OCI-LY3 (cell line): Measurements from ENCODE around the gene PROS1.
"Not testable (repeated sequence)": the region's sequence is repeated elsewhere in the genome, so short reads cannot be mapped to it uniquely, and the experiment has no call there.

Source experiments
- H2AFZ ChIP-seq: fragments of 200-600, 300-600 bp; shearing (Covaris generic); 2 replicates; pipeline ENCODE4 v1.6.0; 2014; ENCODE audit warnings: antibody characterized with exemption, low read depth, low read length
- H3K27ac ChIP-seq: fragments of 200-600, 300-600 bp; sonication (generic); 2 replicates; pipeline ENCODE4 v1.5.1; 2014; ENCODE audit warnings: mild to moderate bottlenecking, low read length, moderate library complexity, mixed read lengths
- H3K27me3 ChIP-seq: fragments of 200-600, 300-600 bp; sonication (generic); 2 replicates; pipeline ENCODE4 v1.6.1; 2014; ENCODE audit warnings: low read depth, low read length, mixed read lengths
- H3K36me3 ChIP-seq: fragments of 200-600, 300-600 bp; sonication (generic); replicated peaks from 2 replicates; pipeline ENCODE3; 2014; ENCODE audit warnings: low read depth, low read length, mixed read lengths
- H3K4me1 ChIP-seq: fragments of 300-600, 200-600 bp; sonication (generic); 2 replicates; pipeline ENCODE4 v1.6.1; 2014; ENCODE audit warnings: low read length, mixed read lengths
- H3K4me2 ChIP-seq: fragments of 200-600, 300-600 bp; sonication (generic); 2 replicates; pipeline ENCODE4 v1.6.1; 2014; ENCODE audit warnings: low read length, mixed read lengths
- H3K4me3 ChIP-seq: fragments of 300-600, 200-600 bp; sonication (generic); 2 replicates; pipeline ENCODE4 v1.5.1; 2014; ENCODE audit warnings: antibody characterized with exemption, mild to moderate bottlenecking, low read length, moderate library complexity
- H3K79me2 ChIP-seq: fragments of 300-600, 200-600 bp; shearing (Covaris generic); 2 replicates; pipeline ENCODE4 v1.6.1; 2014; ENCODE audit warnings: mild to moderate bottlenecking, low read length, mixed read lengths
- H3K9ac ChIP-seq: fragments of 300-600, 200-600 bp; shearing (Covaris generic); 2 replicates; pipeline ENCODE4 v1.6.0; 2014; ENCODE audit warnings: mild to moderate bottlenecking, low read length, moderate library complexity
- H3K9me3 ChIP-seq: fragments of 200-600, 300-600 bp; shearing (Covaris generic); 2 replicates; pipeline ENCODE4 v1.6.1; 2014; ENCODE audit warnings: low read length, mixed read lengths; ENCODE audit not compliant: insufficient read depth
- H4K20me1 ChIP-seq: fragments of 200-600, 300-600 bp; sonication (generic); 2 replicates; pipeline ENCODE4 v1.6.1; 2016; ENCODE audit warnings: low read length, mixed read lengths; ENCODE audit not compliant: insufficient read depth
- EZH2phosphoT487 ChIP-seq: fragments of 200-600 bp; shearing (Covaris generic); IDR thresholded peaks from 2 replicates; pipeline ENCODE4 v1.6.1; 2018; ENCODE audit warnings: antibody characterized with exemption, mixed run types, low read depth
- TF ChIP-seq, protein P1 (sequence below): fragments of 200-600, 300-600 bp; sonication (generic); IDR thresholded peaks from 2 replicates; pipeline ENCODE4 v1.5.1; 2014; ENCODE audit warnings: antibody characterized with exemption, low read length, low read depth

PROS1 gene

DNA sequence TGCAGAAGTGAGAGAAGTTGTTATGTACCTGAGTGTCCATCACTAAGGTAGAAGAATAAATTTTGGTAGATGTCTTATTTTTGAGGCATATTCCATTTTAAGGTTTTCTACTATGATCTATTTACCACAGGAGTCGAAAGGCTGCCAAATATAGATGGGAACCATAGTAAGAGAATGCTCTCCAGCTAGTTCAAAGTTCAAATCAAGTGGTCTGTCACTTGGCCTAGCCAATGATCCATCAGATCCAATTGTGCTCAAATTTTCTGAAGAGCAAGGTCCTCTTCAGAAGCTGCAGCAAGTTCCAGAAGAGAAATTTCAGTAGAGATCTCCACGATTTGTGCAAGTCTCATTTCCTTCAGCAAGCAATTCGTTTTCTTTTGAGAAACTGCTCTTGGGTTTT, 10.9 kb downstream of the PROS1 start:
- Histone ChIP-seq H3K4me2 (no peak overlapping the region), H4K20me1 (no peaks in the 10 kb centered on the region), H3K9me3 (no peaks in the 10 kb centered on the region), H3K4me1 (no peaks in the 10 kb centered on the region), H3K27ac (no peak overlapping the region), H3K9ac (no peak overlapping the region), H3K27me3 (no peaks in the 10 kb centered on the region), H3K4me3 (no peak overlapping the region), H3K36me3 (no peaks in the 10 kb centered on the region), H3K79me2 (no peaks in the 10 kb centered on the region), H2AFZ (no peak overlapping the region)
- TF ChIP-seq, protein P1, sequence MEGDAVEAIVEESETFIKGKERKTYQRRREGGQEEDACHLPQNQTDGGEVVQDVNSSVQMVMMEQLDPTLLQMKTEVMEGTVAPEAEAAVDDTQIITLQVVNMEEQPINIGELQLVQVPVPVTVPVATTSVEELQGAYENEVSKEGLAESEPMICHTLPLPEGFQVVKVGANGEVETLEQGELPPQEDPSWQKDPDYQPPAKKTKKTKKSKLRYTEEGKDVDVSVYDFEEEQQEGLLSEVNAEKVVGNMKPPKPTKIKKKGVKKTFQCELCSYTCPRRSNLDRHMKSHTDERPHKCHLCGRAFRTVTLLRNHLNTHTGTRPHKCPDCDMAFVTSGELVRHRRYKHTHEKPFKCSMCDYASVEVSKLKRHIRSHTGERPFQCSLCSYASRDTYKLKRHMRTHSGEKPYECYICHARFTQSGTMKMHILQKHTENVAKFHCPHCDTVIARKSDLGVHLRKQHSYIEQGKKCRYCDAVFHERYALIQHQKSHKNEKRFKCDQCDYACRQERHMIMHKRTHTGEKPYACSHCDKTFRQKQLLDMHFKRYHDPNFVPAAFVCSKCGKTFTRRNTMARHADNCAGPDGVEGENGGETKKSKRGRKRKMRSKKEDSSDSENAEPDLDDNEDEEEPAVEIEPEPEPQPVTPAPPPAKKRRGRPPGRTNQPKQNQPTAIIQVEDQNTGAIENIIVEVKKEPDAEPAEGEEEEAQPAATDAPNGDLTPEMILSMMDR: no peak
- no peak for TF ChIP-seq EZH2phosphoT487

DNA sequence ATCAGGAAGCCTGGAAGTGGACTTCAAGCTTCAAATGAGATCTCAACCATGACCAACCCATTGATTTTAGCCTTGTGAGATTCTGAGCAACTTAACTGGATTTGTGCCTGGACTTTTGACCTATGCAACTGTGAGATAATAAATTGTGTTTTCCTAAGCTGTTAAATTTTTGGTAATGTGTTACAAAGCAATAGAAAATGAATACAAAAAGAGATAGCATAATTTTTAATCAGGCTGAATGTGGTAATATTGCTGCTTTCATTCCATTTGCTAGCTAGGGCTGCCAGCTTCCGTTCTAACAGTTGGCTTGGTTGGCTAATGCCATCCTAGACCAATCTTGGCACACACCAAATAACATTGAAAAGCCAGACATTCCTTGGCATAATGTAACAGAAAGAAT, 12.2 kb downstream of the PROS1 start:
- Histone ChIP-seq H3K79me2 (no peaks in the 10 kb centered on the region), H3K9ac (no peak overlapping the region), H3K27me3 (no peaks in the 10 kb centered on the region), H3K4me2 (no peak overlapping the region), H2AFZ (no peak overlapping the region), H3K4me1 (no peaks in the 10 kb centered on the region), H3K9me3 (no peaks in the 10 kb centered on the region), H3K36me3 (no peaks in the 10 kb centered on the region), H3K4me3 (no peak overlapping the region), H3K27ac (no peak overlapping the region), H4K20me1 (no peaks in the 10 kb centered on the region)
- no peak for TF ChIP-seq EZH2phosphoT487
- TF ChIP-seq, protein P1: no peak

- no peaks in the 10 kb centered on the region for H3K36me3 ChIP-seq
- H3K4me3 ChIP-seq: no peak overlapping the region
- no peak overlapping the region for H2AFZ ChIP-seq
- H3K4me2 ChIP-seq: no peak overlapping the region
- no peaks in the 10 kb centered on the region for H3K9me3 ChIP-seq
- H3K79me2 ChIP-seq: no peaks in the 10 kb centered on the region
- no peak overlapping the region for H3K9ac ChIP-seq
- H3K4me1 ChIP-seq: no peaks in the 10 kb centered on the region
- no peaks in the 10 kb centered on the region for H4K20me1 ChIP-seq
- no peak overlapping the region for H3K27ac ChIP-seq
- H3K27me3 ChIP-seq: no peaks in the 10 kb centered on the region
- no peak for TF ChIP-seq EZH2phosphoT487
- TF ChIP-seq, protein P1: no peak
Observed at GRCh38 chr3:93961026-93961425, 12.7 kb downstream of the PROS1 start.

- H3K4me1 ChIP-seq, H3K27ac ChIP-seq, H3K79me2 ChIP-seq, H3K9me3 ChIP-seq, H3K36me3 ChIP-seq, H2AFZ ChIP-seq, H3K9ac ChIP-seq, H3K27me3 ChIP-seq, H3K4me3 ChIP-seq, H4K20me1 ChIP-seq, H3K4me2 ChIP-seq: not testable (repeated sequence)
Observed at GRCh38 chr3:93949958-93950357, 23.7 kb downstream of the PROS1 start.

DNA sequence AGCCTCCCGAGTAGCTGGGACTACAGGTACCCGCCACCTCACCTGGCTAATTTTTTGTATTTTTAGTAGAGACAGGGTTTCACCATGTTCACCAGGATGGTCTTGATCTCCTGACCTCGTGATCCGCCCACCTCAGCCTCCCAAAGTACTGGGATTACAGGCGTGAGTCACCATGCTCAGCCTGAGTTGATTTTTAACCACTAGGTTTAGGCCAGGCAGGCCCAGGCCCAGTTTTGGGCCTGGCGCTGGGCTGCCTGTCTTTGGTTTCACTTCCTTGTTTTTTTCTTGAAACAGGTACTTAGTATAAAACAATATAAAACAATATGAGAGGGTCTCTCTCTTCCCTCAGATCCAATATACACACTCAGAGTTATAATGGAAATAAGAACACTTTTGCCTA, 36.2 kb downstream of the PROS1 start:
- not testable (repeated sequence) for H2AFZ ChIP-seq, H3K4me1 ChIP-seq, H3K4me3 ChIP-seq

More for the DNA sequence above, 36.2 kb downstream of the PROS1 start:
- H3K9ac ChIP-seq, H3K27me3 ChIP-seq, H3K79me2 ChIP-seq, H3K36me3 ChIP-seq, H3K27ac ChIP-seq, H3K9me3 ChIP-seq, H3K4me2 ChIP-seq, H4K20me1 ChIP-seq: not testable (repeated sequence)
